Uterus (tissue), 4 donors: ENCODE results near the gene ISLR2. TPM values are rescaled to one million over a fixed set of nuclear protein-coding genes. Genes with fewer than 3 reads are reported as not detected.

ENCODE experiments used
- DNase-seq, 2 donors: peaks; one replicate each; pipeline ENCODE4 v3.0.0-alpha.2; 2019 to 2020
- H3K27ac ChIP-seq, 2 donors: fragments of 200-600 bp; sonication (generic); 1 replicate in 1 of 2; 2 replicates in 1 of 2; pipeline ENCODE4 v1.5.1; 2016 to 2018
- H3K27me3 ChIP-seq, 2 donors: fragments of 200-600 bp; sonication (generic); one replicate each; pipeline ENCODE4 v1.5.1; 2018 to 2019; ENCODE audit warnings: control low read depth in 1 of 2
- H3K36me3 ChIP-seq, 2 donors: fragments of 200-600 bp; sonication (generic); one replicate each; pipeline ENCODE4 v1.5.1; 2019; ENCODE audit warnings: control low read depth in 1 of 2
- H3K4me1 ChIP-seq, 2 donors: fragments of 200-600 bp; sonication (generic); one replicate each; pipeline ENCODE4 v1.5.1; 2018 to 2019; ENCODE audit warnings: control low read depth in 1 of 2
- H3K4me3 ChIP-seq, 2 donors: fragments of 200-600 bp; sonication (generic); 1 replicate in 1 of 2; 2 replicates in 1 of 2; pipeline ENCODE4 v1.5.1; 2018 to 2019; ENCODE audit warnings: mild to moderate bottlenecking in 1 of 2
- H3K9me3 ChIP-seq, 2 donors: fragments of 200-600 bp; sonication (generic); one replicate each; pipeline ENCODE4 v1.5.1; 2019; ENCODE audit warnings: control low read depth in 1 of 2
- CTCF ChIP-seq, 4 experiments: fragments of 200-600 bp in 2 of 4; fragments of 450-650 bp in 2 of 4; sonication (generic) in 2 of 4; IDR thresholded peaks; one replicate each; pipeline ENCODE4 v1.5.1; 2016 to 2019; ENCODE audit warnings: antibody characterized with exemption in 4 of 4, mild to moderate bottlenecking in 2 of 4, moderate library complexity in 1 of 4
- POLR2A ChIP-seq, 2 donors: fragments of 450-650 bp; IDR thresholded peaks; one replicate each; pipeline ENCODE4 v1.6.1; 2016; ENCODE audit warnings: antibody characterized with exemption in 2 of 2, mild to moderate bottlenecking in 1 of 2, moderate library complexity in 1 of 2
- intact Hi-C: fragments of 100-400 bp; cut with DNase I; formaldehyde crosslinking; loops from one replicate; pipeline ENCODE4 v1.15.1; 2023; ENCODE audit warnings: low total_unique reads
- total RNA-seq, 4 donors: library from RNA; depleted of rRNA in 3 of 4; stranded (reverse); fragments of >200 nt in 3 of 4; gene quantifications; one replicate each; pipeline versions ENCODE4 v1.1.0 to v1.2.4, GENCODE V29; 2014 to 2023
- donor health status: DM: yes; HTN: yes; CAD: no.

Gene ISLR2
- total RNA-seq, 4 donors from 2014 or later: 0.77 to 11.8 (median 5.1) TPM; not detected in 1

- Histone ChIP-seq H3K9me3 (no peaks in the 10 kb centered on the region), H3K4me3 (no peak overlapping the region), H3K27ac (no peak overlapping the region), H3K27me3 (no peaks in the 10 kb centered on the region), H3K36me3 (no peaks in the 10 kb centered on the region), H3K4me1 (no peaks in the 10 kb centered on the region)
- no peak for DNase-seq
- intact Hi-C loops: no loop called here
- TF ChIP-seq POLR2A (IDR thresholded peaks at IDR 0.05): no peak
- TF ChIP-seq CTCF (IDR thresholded peaks at IDR 0.05): no peak
Observed at GRCh38 chr15:74141591-74141990, 11.2 kb downstream of the ISLR2 start.

- H3K4me3 ChIP-seq: no peak overlapping the region
- H3K27me3 ChIP-seq: no peaks in the 10 kb centered on the region
- no peak for DNase-seq
- no peak overlapping the region for H3K27ac ChIP-seq
- no peaks in the 10 kb centered on the region for H3K36me3 ChIP-seq
- intact Hi-C loops: no loop called here
- no peak for TF ChIP-seq POLR2A (IDR thresholded peaks at IDR 0.05)
- TF ChIP-seq CTCF (IDR thresholded peaks at IDR 0.05): no peak
- no peaks in the 10 kb centered on the region for H3K4me1 ChIP-seq
- no peaks in the 10 kb centered on the region for H3K9me3 ChIP-seq
Observed at GRCh38 chr15:74144153-74144775, 13.9 kb downstream of the ISLR2 start.

DNA sequence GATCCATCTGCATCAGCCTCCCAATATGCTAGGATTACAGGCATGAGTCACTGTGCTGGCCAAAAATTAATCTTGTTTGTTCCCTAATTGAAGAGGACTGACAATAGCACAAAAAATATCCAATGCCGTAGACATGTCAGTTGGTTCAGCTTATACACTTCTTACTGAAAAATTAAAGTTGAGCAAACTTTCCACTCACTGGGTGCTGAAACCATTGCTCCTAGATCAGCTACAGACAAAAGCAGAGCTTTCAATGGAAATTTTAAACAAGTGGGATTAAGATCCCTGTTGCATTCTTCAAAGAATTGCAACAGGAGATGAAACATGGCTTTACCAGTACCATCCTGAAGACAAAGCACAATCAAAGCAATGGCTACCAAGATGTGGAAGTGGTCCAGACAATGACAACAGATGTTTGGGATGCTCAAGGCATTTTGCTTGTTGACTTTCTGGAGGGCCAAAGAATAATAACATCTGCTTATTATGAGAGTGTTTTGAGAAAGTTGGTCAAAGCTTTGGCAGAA is 16.0 kb downstream of the ISLR2 start:
- no peaks in the 10 kb centered on the region for H3K4me1 ChIP-seq
- no peaks in the 10 kb centered on the region for H3K27me3 ChIP-seq
- TF ChIP-seq POLR2A (IDR thresholded peaks at IDR 0.05) (no peak), CTCF (IDR thresholded peaks at IDR 0.05) (no peak)
- intact Hi-C loops: no loop called here
- H3K36me3 ChIP-seq: no peaks in the 10 kb centered on the region
- no peak overlapping the region for H3K4me3 ChIP-seq
- no peak overlapping the region for H3K27ac ChIP-seq
- no peak for DNase-seq
- H3K9me3 ChIP-seq: no peaks in the 10 kb centered on the region

DNA sequence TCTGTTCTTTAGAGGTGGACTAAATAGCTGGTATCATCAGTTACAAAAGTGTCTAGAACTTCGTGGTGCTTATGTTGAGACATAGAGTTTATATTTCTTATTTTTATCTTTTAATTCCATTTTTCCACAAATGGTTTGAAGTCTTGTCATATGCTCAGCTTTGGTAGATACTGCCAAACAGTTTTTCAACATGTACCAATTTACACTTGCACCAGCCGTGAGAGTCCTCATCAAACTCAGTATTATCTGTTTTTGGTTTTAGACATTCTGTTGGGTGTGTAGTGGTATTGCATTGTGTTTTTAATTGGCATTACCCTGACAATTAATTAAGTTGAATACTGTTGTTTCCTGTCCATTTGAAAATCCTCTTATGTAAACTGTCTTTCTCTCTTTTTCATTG is 16.7 kb downstream of the ISLR2 start:
- no peak overlapping the region for H3K27ac ChIP-seq
- no peaks in the 10 kb centered on the region for H3K4me1 ChIP-seq
- no peak for DNase-seq
- no peak overlapping the region for H3K4me3 ChIP-seq
- H3K9me3 ChIP-seq: no peaks in the 10 kb centered on the region
- no peaks in the 10 kb centered on the region for H3K36me3 ChIP-seq
- no peaks in the 10 kb centered on the region for H3K27me3 ChIP-seq
- TF ChIP-seq POLR2A (IDR thresholded peaks at IDR 0.05) (no peak), CTCF (IDR thresholded peaks at IDR 0.05) (no peak)
- intact Hi-C loops: no loop called here

DNA sequence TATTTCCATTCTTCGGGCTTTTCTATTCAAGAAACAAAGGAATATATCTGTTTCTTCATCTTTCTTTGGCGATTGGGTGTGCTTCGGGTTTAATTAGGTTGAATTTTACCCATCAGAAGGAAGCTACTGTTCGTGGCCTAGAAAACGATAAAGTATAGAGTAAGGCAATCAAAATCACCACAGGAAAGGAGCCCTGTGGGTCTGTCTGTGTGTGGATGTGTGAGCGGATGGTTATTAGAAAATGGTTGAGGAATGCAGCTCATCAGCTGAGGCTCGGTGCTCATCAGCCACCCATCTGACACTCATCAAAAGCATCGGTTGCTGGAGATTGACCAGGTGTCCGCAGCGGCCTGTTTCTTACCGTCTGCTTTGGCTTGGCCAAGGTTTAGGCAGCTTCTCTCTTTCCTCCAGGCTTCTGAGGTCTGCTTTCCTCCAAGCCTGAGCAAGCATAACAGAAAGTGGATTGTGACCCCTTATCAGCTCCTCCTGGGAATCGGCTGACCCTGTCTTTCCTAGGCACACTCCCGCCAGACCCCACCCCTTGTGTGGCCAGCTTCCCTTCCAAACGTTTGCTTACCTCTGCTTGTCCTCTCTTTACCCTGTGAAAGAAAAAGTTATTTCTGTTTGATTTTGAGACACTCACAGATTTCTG is 25.5 kb downstream of the ISLR2 start:
- no peak for DNase-seq
- no peaks in the 10 kb centered on the region for H3K9me3 ChIP-seq
- no peak overlapping the region for H3K4me3 ChIP-seq
- no peak overlapping the region for H3K27ac ChIP-seq
- H3K27me3 ChIP-seq: no peaks in the 10 kb centered on the region
- no peaks in the 10 kb centered on the region for H3K36me3 ChIP-seq
- no peaks in the 10 kb centered on the region for H3K4me1 ChIP-seq
- intact Hi-C loops: no loop called here
- TF ChIP-seq CTCF (IDR thresholded peaks at IDR 0.05) (no peak), POLR2A (IDR thresholded peaks at IDR 0.05) (no peak)
